Fibroblast of skin of abdomen (primary cell): ENCODE measurements around the gene PLB1.
A peak's percentile ranks its signal among the peaks of the same experiment; 100 is the strongest.

Experiments
- DNase-seq: peaks from one replicate; pipeline ENCODE4 v3.0.0-alpha.2; 2013

The PLB1 gene

GRCh38 chr2:28630341-28630740, 134.5 kb downstream of the PLB1 start:
- DNase-seq, result no peak

- no peak for DNase-seq
These were observed 135.8 kb downstream of the PLB1 start for GRCh38 chr2:28631514-28632206.

GRCh38 chr2:28632791-28633190, 136.9 kb downstream of the PLB1 start:
- DNase-seq, result no peak

- no peak for DNase-seq
These were observed 137.3 kb downstream of the PLB1 start for GRCh38 chr2:28633204-28633603.

- DNase-seq, result peak; percentile 73
These were observed 137.9 kb downstream of the PLB1 start for GRCh38 chr2:28633746-28634145.

GRCh38 chr2:28635191-28635611, 139.3 kb downstream of the PLB1 start:
- no peak for DNase-seq

GRCh38 chr2:28636491-28636890, 140.6 kb downstream of the PLB1 start:
- DNase-seq, result no peak

- DNase-seq, result no peak
These were observed 141.5 kb downstream of the PLB1 start for GRCh38 chr2:28637066-28638047.

- no peak for DNase-seq
These were observed 142.2 kb downstream of the PLB1 start for GRCh38 chr2:28638102-28638501.

GRCh38 chr2:28639092-28639691, 143.3 kb downstream of the PLB1 start:
- no peak for DNase-seq

GRCh38 chr2:28639836-28640235, 144.0 kb downstream of the PLB1 start:
- no peak for DNase-seq

- no peak for DNase-seq
These were observed 144.5 kb downstream of the PLB1 start for GRCh38 chr2:28640260-28640907.

- no peak for DNase-seq
These were observed 145.0 kb downstream of the PLB1 start for GRCh38 chr2:28640908-28641300.

- DNase-seq, result no peak
These were observed 146.9 kb downstream of the PLB1 start for GRCh38 chr2:28642796-28643195.

- no peak for DNase-seq
These were observed 147.5 kb downstream of the PLB1 start for GRCh38 chr2:28643327-28643726.

- DNase-seq, result peak; percentile 86
These were observed 148.1 kb downstream of the PLB1 start for GRCh38 chr2:28643911-28644334.

- peak; percentile 49 for DNase-seq
These were observed 148.9 kb downstream of the PLB1 start for GRCh38 chr2:28644760-28645159.

- DNase-seq, result no peak
These were observed 149.7 kb downstream of the PLB1 start for GRCh38 chr2:28645553-28645952.

- no peak for DNase-seq
These were observed 151.8 kb downstream of the PLB1 start for GRCh38 chr2:28647682-28648081.

GRCh38 chr2:28648147-28648546, 152.3 kb downstream of the PLB1 start:
- no peak for DNase-seq

- DNase-seq, result no peak
These were observed 153.0 kb downstream of the PLB1 start for GRCh38 chr2:28648671-28649395.
